K562 (cell line): ENCODE results near the gene ACBD4. TPM values are rescaled to one million over a fixed set of nuclear protein-coding genes. Genes with fewer than 3 reads are reported as not detected.
A peak's percentile ranks its signal among the peaks of the same experiment; 100 is the strongest.

Experiments
- CTBP1 ChIP-seq: fragments of 450-650 bp; IDR thresholded peaks from 2 replicates; pipeline ENCODE4 v1.6.1; 2016; ENCODE audit warnings: borderline replicate concordance
- ELF1 ChIP-seq: fragments of 200-800 bp; sonication (Bioruptor generic); IDR thresholded peaks from 2 replicates; pipeline ENCODE4 v1.6.1; 2016; ENCODE audit warnings: missing genetic modification characterization, missing compliant biosample characterization
- HEY1 ChIP-seq: fragments of 250-450 bp; sonication (Bioruptor Pico); IDR thresholded peaks from 2 replicates; pipeline ENCODE4 v1.5.0; 2020; ENCODE audit warnings: mild to moderate bottlenecking, moderate library complexity, borderline replicate concordance
- MAFF ChIP-seq: IDR thresholded peaks from 2 replicates; pipeline ENCODE4 v1.6.1; 2012; ENCODE audit warnings: low read length, improper control_type of control experiment
- MTA2 ChIP-seq: fragments of 450-650 bp; IDR thresholded peaks from 2 replicates; pipeline ENCODE4 v1.6.1; 2016; ENCODE audit warnings: low read depth
- MYNN ChIP-seq, 2 experiments: sonication (generic); formaldehyde crosslinking in 1 of 2; IDR thresholded peaks; 2 replicates each; pipeline versions ENCODE4 v1.5.0 to v1.6.1; 2016 to 2020; ENCODE audit warnings: antibody characterized with exemption in 1 of 2, missing genetic modification reagents in 1 of 2
- SMARCC2 ChIP-seq: fragments of 450-650 bp; IDR thresholded peaks from 2 replicates; pipeline ENCODE4 v1.6.1; 2017; ENCODE audit warnings: antibody characterized with exemption, moderate library complexity, mild to moderate bottlenecking, low read depth
- ZNF445 ChIP-seq: fragments of 250-450 bp; sonication (Bioruptor Pico); IDR thresholded peaks from 2 replicates; pipeline ENCODE4 v1.4.0; 2020; ENCODE audit warnings: low read depth, mild to moderate bottlenecking, moderate library complexity
- polyA plus RNA-seq, 8 experiments: library from polyadenylated mRNA; depleted of rRNA in 4 of 8; stranded (reverse) in 5 of 8; unstranded in 3 of 8; fragments of >200 nt; fragmentation: Nextera tagmentation in 2 of 8; fragmentation: Illumina TruSeq in 1 of 8; extraction: Ambion mirVana in 2 of 8; extraction: Trizol in 1 of 8; gene quantifications; 2 replicates each; pipeline versions ENCODE4 v1.2.1 to v1.2.3, GENCODE V29; 2011 to 2014; ENCODE audit warnings: inconsistent platforms in 1 of 8, missing spikeins in 1 of 8
- total RNA-seq, 7 experiments: library from RNA; depleted of rRNA in 6 of 7; stranded (reverse); fragments of >200 nt in 6 of 7; fragmentation: Illumina TruSeq in 2 of 7; extraction: Trizol in 2 of 7; gene quantifications; 2 replicates each; pipeline versions ENCODE4 v1.2.1 to v1.2.3, GENCODE V29; 2011 to 2021; ENCODE audit warnings: low replicate concordance in 1 of 7
- TF ChIP-seq, protein P1 (sequence below): fragments of 450-650 bp; IDR thresholded peaks from 2 replicates; pipeline ENCODE4 v1.6.1; 2018; ENCODE audit not compliant: partially characterized antibody
- TF ChIP-seq, protein P2 (sequence below): fragments of 250-450 bp; sonication (Bioruptor Pico); IDR thresholded peaks from 2 replicates; pipeline ENCODE4 v1.4.0; 2020
- TF ChIP-seq, protein P3 (sequence below): sonication (generic); formaldehyde crosslinking; IDR thresholded peaks from 2 replicates; pipeline ENCODE4 v1.8.1; 2023; ENCODE audit warnings: mild to moderate bottlenecking, missing genetic modification reagents, moderate library complexity
- TF ChIP-seq, protein P4 (sequence below): fragments of 450-650 bp; IDR thresholded peaks from 2 replicates; pipeline ENCODE4 v1.6.1; 2016; ENCODE audit warnings: low read depth

The ACBD4 gene
- total and polyA plus RNA-seq, 9 of the 15 experiments (the other 6 are each of a cell fraction or from before 2014, with no cell fraction given) = 0.14 to 6.9 (median 4.6) TPM

DNA sequence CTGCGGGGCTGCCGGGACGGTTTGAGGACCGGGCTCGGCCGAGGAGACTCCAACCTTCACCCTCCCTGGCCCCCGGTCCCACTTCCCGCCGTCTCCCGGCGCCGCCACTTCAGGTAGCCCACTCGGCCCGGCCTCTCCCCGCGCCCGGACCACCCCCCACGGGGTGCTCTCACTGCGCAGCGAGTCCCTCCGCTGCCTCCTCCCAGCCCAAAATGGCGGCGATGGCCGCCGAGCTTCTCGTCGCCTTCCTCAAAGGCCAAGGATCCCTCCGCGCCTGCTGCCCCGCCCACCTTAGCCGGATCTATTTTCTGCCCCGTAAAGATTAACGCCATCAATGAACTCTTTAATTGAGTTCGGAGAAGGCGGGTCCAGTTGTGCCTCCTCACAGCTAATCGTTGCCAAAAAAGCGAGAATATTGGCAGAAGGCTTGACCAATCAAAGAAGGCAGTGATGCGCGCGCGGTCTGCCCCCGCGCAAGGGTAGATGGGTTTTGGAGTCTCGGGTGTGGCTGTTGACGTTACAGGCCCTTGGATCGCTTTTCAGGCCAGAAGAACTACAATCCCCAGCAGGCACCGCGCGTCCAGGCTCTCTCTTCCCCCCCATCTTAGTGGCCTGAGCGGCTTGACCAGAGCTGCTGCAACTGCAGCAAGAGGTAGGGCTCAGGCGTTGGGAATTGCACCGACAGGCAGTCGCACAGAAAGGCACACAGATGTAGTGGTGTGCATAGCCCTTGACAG, 26.0 kb downstream of the ACBD4 start, which contains the start of gene HEXIM2 (continued):
- TF ChIP-seq, protein P1, sequence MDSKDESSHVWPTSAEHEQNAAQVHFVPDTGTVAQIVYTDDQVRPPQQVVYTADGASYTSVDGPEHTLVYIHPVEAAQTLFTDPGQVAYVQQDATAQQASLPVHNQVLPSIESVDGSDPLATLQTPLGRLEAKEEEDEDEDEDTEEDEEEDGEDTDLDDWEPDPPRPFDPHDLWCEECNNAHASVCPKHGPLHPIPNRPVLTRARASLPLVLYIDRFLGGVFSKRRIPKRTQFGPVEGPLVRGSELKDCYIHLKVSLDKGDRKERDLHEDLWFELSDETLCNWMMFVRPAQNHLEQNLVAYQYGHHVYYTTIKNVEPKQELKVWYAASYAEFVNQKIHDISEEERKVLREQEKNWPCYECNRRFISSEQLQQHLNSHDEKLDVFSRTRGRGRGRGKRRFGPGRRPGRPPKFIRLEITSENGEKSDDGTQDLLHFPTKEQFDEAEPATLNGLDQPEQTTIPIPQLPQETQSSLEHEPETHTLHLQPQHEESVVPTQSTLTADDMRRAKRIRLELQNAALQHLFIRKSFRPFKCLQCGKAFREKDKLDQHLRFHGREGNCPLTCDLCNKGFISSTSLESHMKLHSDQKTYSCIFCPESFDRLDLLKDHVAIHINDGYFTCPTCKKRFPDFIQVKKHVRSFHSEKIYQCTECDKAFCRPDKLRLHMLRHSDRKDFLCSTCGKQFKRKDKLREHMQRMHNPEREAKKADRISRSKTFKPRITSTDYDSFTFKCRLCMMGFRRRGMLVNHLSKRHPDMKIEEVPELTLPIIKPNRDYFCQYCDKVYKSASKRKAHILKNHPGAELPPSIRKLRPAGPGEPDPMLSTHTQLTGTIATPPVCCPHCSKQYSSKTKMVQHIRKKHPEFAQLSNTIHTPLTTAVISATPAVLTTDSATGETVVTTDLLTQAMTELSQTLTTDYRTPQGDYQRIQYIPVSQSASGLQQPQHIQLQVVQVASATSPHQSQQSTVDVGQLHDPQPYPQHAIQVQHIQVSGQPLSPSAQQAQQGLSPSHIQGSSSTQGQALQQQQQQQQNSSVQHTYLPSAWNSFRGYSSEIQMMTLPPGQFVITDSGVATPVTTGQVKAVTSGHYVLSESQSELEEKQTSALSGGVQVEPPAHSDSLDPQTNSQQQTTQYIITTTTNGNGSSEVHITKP = peak; percentile 84
- TF ChIP-seq ELF1 (tag) (peak; percentile 70), MAFF (no peak), SMARCC2 (no peak; the same call in 1 of the 2 replicates), HEY1 (CRISPR knock-in tag) (no peak), CTBP1 (no peak), MYNN (IDR thresholded peaks at IDR 0.05) (no peak), MYNN (CRISPR knock-in tag; IDR thresholded peaks at IDR 0.05) (no peak), MTA2 (0 out of 2 replicates have a peak, but pooled peaks have one; percentile 16), ZNF445 (CRISPR knock-in tag) (no peak)
- TF ChIP-seq, protein P2, sequence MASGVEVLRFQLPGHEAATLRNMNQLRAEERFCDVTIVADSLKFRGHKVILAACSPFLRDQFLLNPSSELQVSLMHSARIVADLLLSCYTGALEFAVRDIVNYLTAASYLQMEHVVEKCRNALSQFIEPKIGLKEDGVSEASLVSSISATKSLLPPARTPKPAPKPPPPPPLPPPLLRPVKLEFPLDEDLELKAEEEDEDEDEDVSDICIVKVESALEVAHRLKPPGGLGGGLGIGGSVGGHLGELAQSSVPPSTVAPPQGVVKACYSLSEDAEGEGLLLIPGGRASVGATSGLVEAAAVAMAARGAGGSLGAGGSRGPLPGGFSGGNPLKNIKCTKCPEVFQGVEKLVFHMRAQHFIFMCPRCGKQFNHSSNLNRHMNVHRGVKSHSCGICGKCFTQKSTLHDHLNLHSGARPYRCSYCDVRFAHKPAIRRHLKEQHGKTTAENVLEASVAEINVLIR = peak; percentile 61
- TF ChIP-seq, protein P3, sequence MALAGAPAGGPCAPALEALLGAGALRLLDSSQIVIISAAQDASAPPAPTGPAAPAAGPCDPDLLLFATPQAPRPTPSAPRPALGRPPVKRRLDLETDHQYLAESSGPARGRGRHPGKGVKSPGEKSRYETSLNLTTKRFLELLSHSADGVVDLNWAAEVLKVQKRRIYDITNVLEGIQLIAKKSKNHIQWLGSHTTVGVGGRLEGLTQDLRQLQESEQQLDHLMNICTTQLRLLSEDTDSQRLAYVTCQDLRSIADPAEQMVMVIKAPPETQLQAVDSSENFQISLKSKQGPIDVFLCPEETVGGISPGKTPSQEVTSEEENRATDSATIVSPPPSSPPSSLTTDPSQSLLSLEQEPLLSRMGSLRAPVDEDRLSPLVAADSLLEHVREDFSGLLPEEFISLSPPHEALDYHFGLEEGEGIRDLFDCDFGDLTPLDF (CRISPR knock-in tag) = peak; percentile 86
- TF ChIP-seq, protein P4, sequence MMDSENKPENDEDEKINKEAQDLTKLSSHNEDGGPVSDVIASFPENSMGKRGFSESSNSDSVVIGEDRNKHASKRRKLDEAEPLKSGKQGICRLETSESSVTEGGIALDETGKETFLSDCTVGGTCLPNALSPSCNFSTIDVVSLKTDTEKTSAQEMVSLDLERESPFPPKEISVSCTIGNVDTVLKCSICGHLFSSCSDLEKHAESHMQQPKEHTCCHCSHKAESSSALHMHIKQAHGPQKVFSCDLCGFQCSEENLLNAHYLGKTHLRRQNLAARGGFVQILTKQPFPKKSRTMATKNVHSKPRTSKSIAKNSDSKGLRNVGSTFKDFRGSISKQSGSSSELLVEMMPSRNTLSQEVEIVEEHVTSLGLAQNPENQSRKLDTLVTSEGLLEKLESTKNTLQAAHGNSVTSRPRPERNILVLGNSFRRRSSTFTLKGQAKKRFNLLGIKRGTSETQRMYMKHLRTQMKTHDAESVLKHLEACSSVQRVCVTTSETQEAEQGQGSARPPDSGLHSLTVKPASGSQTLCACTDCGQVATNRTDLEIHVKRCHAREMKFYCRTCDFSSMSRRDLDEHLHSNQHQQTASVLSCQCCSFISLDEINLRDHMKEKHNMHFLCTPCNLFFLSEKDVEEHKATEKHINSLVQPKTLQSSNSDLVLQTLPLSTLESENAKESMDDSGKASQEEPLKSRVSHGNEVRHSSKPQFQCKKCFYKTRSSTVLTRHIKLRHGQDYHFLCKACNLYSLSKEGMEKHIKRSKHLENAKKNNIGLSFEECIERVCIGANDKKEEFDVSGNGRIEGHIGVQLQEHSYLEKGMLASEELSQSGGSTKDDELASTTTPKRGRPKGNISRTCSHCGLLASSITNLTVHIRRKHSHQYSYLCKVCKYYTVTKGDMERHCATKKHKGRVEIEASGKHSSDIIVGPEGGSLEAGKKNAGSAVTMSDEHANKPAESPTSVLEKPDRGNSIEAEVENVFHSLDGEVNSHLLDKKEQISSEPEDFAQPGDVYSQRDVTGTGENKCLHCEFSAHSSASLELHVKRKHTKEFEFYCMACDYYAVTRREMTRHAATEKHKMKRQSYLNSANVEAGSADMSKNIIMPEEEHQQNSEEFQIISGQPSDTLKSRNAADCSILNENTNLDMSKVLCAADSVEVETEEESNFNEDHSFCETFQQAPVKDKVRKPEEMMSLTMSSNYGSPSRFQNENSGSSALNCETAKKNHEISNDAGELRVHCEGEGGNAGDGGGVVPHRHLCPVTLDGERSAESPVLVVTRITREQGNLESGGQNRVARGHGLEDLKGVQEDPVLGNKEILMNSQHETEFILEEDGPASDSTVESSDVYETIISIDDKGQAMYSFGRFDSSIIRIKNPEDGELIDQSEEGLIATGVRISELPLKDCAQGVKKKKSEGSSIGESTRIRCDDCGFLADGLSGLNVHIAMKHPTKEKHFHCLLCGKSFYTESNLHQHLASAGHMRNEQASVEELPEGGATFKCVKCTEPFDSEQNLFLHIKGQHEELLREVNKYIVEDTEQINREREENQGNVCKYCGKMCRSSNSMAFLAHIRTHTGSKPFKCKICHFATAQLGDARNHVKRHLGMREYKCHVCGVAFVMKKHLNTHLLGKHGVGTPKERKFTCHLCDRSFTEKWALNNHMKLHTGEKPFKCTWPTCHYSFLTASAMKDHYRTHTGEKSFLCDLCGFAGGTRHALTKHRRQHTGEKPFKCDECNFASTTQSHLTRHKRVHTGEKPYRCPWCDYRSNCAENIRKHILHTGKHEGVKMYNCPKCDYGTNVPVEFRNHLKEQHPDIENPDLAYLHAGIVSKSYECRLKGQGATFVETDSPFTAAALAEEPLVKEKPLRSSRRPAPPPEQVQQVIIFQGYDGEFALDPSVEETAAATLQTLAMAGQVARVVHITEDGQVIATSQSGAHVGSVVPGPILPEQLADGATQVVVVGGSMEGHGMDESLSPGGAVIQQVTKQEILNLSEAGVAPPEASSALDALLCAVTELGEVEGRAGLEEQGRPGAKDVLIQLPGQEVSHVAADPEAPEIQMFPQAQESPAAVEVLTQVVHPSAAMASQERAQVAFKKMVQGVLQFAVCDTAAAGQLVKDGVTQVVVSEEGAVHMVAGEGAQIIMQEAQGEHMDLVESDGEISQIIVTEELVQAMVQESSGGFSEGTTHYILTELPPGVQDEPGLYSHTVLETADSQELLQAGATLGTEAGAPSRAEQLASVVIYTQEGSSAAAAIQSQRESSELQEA = no peak
